Heart right ventricle (tissue), 16 donors: ENCODE data around the gene MXD4. TPM values are rescaled to one million over a fixed set of nuclear protein-coding genes. Genes with fewer than 3 reads are reported as not detected.

Source experiments
- ATAC-seq, 8 donors: fragments of 200-7000 bp; cut with Tn5 transposase; one replicate each; pipeline ENCODE4 v1.9.1; 2020; ENCODE audit warnings: mild to moderate bottlenecking in 8 of 8, moderate library complexity in 8 of 8, moderate number of reproducible peaks in 1 of 8
- DNase-seq, 2 donors: peaks; one replicate each; pipeline ENCODE4 v3.0.0-alpha.2; 2020
- H3K27ac ChIP-seq, 10 donors: fragments of 200-600 bp; sonication (generic) in 2 of 10; one replicate each; pipeline versions ENCODE4 v1.5.0 to v1.8.0; 2020 to 2022; ENCODE audit warnings: mild to moderate bottlenecking in 3 of 10
- H3K27me3 ChIP-seq, 7 donors: fragments of 200-600 bp; one replicate each; pipeline ENCODE4 v1.8.0; 2021 to 2022; ENCODE audit warnings: mild to moderate bottlenecking in 2 of 7
- H3K36me3 ChIP-seq, 9 donors: fragments of 200-600 bp; sonication (generic) in 1 of 9; one replicate each; pipeline versions ENCODE4 v1.5.0 to v1.8.0; 2020 to 2022; ENCODE audit warnings: mild to moderate bottlenecking in 2 of 9
- H3K4me1 ChIP-seq, 9 donors: fragments of 200-600 bp; sonication (generic) in 1 of 9; one replicate each; pipeline versions ENCODE4 v1.5.0 to v1.8.0; 2020 to 2022; ENCODE audit warnings: mild to moderate bottlenecking in 4 of 9
- H3K4me3 ChIP-seq, 10 donors: fragments of 200-600 bp; sonication (generic) in 2 of 10; one replicate each; pipeline versions ENCODE4 v1.5.0 to v1.8.0; 2020 to 2022; ENCODE audit warnings: mild to moderate bottlenecking in 7 of 10, moderate library complexity in 2 of 10
- H3K9me3 ChIP-seq, 11 donors: fragments of 200-600 bp in 10 of 11; sonication (generic) in 2 of 11; one replicate each; pipeline versions ENCODE4 v1.5.0 to v1.8.0; 2013 to 2022; ENCODE audit warnings: mild to moderate bottlenecking in 2 of 11, control low read depth in 1 of 11, moderate library complexity in 1 of 11
- CTCF ChIP-seq, 9 donors: fragments of 200-600 bp; sonication (generic) in 2 of 9; IDR thresholded peaks; one replicate each; pipeline versions ENCODE4 v1.5.0 to v1.8.0; 2021 to 2022; ENCODE audit warnings: antibody characterized with exemption in 9 of 9, mild to moderate bottlenecking in 5 of 9, moderate library complexity in 1 of 9
- WGBS, 2 donors: extraction: QIAGEN DNeasy Blood & Tissue Kit; methylation state at CpG; one replicate each; pipeline ENCODE4 v1.1.7; 2013; ENCODE audit warnings: inconsistent platforms in 1 of 2; 5-methylcytosine and 5-hydroxymethylcytosine counted together
- intact Hi-C, 10 donors: fragments of 100-400 bp; cut with DNase I; formaldehyde crosslinking; loops; one replicate each; pipeline versions ENCODE4 v1.11.1 to v1.14.2; 2022
- polyA plus RNA-seq, 2 donors: library from polyadenylated mRNA; stranded (reverse); fragments of 200-250 nt; gene quantifications; one replicate each; pipeline ENCODE4 v1.2.3, GENCODE V29; 2013
- total RNA-seq, 10 donors: library from RNA; stranded (reverse); fragmentation: NEBNext Ultra II Directional in 3 of 10; extraction: Animal tissue kit (Norgen Biotek cat#: 25700) in 3 of 10; gene quantifications; one replicate each; pipeline versions ENCODE4 v1.2.1 to v1.2.4, GENCODE V29; 2021 to 2023
- donor health status: Arrhythmogenic right ventricular cardiomyopathy.
- donor health status: ischemic (EF 13 %, LVEDD 7.1; RV severe dilation, severe dysfunction).
- donor health status: healthy with polysubstance abuse.
- donor health status: DM: no; HTN: yes; CAD: no.
- donor health status: DM: no; HTN: no; CAD: no.
- donor health status: ischemic (EF 25% LVEDD 6.9; RV normal size, moderate dysfunction).
- donor health status: ischemic (EF 25% LVEDD 5.7; RV mildly dilated, moderate dysfunction).
- donor health status: healthy.
- donor health status: DM: yes; HTN: yes; CAD: no.
- donor health status: Ischemic cardiomyopathy.
- donor health status: ischemic (EF 35%, LVEDD 5.7; RV mildly dilated, moderate dysfunction).
- donor health status: nonischemic (EF 11% LVEDD 7.7; RV severe dilation, severe dysfunction).
- donor health status: DM: yes; HTN: yes; CAD: no.
- donor health status: PGD.
- donor health status: ischemic (EF 29% LVEDD 5.4; RV normal size, mild dysfunction).
- donor health status: nonischemic (EF 23%, LVEDD 6.1; RV moderate dilation, normal function).

The MXD4 gene
- total and polyA plus RNA-seq, 12 donors = 19.1 to 82.2 (median 28.2) TPM

DNA sequence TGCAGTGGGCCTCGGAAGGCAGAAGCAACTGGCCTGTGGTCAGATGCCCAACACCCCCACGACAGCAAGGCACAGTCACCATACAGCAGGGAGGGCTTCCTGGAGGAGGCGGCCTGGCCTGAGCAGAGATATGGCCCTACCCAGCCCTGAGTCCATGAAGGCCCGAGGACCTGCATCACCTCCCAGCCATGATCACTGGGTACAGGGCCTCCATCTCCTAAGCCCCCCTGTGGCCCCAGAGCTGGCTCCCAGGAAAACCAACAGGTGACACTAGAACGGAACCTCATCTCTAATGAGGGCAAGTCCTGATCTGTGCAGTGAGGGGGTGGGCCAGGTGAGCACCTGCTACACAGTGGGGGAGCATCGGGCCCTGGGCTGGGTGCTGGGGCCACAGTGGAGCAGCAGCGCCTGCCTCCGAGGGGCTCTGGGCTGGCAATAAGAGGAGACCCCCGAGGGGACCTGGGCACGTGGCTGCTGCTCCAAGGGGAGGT is 26.2 kb upstream of the MXD4 start:
- no peaks in the 10 kb centered on the region for H3K36me3 ChIP-seq
- H3K4me3 ChIP-seq = no peak overlapping the region
- ATAC-seq = no peak
- intact Hi-C loops = no loop called here
- peak in 1 of 2 donors; percentile 2 for DNase-seq
- TF ChIP-seq CTCF (IDR thresholded peaks at IDR 0.05) = no peak
- H3K4me1 ChIP-seq = peaks cover 0 to 24% (median 0%) of the 10 kb centered on the region in 9 donors
- WGBS, 2 donors = 88 to 90% methylated on average over 10 of the region's 10 CpGs
- no peaks in the 10 kb centered on the region for H3K9me3 ChIP-seq
- H3K27me3 ChIP-seq = no peaks in the 10 kb centered on the region
- no peak overlapping the region for H3K27ac ChIP-seq

- Histone ChIP-seq H3K27me3 (no peaks in the 10 kb centered on the region), H3K9me3 (no peaks in the 10 kb centered on the region), H3K27ac (no peak overlapping the region), H3K36me3 (no peaks in the 10 kb centered on the region), H3K4me3 (no peak overlapping the region), H3K4me1 (peaks cover 0 to 24% (median 0%) of the 10 kb centered on the region in 9 donors)
- 81 to 88% methylated on average over 9 of the region's 9 CpGs for WGBS, 2 donors
- intact Hi-C loops = no loop called here
- DNase-seq (no peak), ATAC-seq (no peak)
- no peak for TF ChIP-seq CTCF (IDR thresholded peaks at IDR 0.05)
These were observed 25.6 kb upstream of the MXD4 start for GRCh38 chr4:2287594-2287915.

GRCh38 chr4:2286904-2287593 is 25.1 kb upstream of the MXD4 start:
- Histone ChIP-seq H3K36me3 (no peaks in the 10 kb centered on the region), H3K9me3 (no peaks in the 10 kb centered on the region), H3K4me3 (no peak overlapping the region), H3K27me3 (no peaks in the 10 kb centered on the region), H3K4me1 (peaks cover 0 to 24% (median 0%) of the 10 kb centered on the region in 9 donors), H3K27ac (no peak overlapping the region)
- 73 to 76% methylated on average over 19 of the region's 19 CpGs for WGBS, 2 donors
- intact Hi-C loops = no loop called here
- DNase-seq = no peak
- no peak for ATAC-seq
- no peak for TF ChIP-seq CTCF (IDR thresholded peaks at IDR 0.05)

GRCh38 chr4:2285613-2286381 is 23.9 kb upstream of the MXD4 start:
- peak in 1 of 8 donors; percentile 22 for ATAC-seq
- 71 to 72% methylated on average over 27 of the region's 27 CpGs for whole genome bisulfite sequencing, 2 donors
- DNase-seq = no peak

More at GRCh38 chr4:2285613-2286381, 23.9 kb upstream of the MXD4 start:
- Histone ChIP-seq H3K4me1 (peaks cover 0 to 17% (median 0%) of the 10 kb centered on the region in 9 donors), H3K4me3 (no peak overlapping the region), H3K27ac (no peak overlapping the region), H3K27me3 (no peaks in the 10 kb centered on the region), H3K9me3 (no peaks in the 10 kb centered on the region), H3K36me3 (no peaks in the 10 kb centered on the region)
- intact Hi-C loops = no loop called here
- TF ChIP-seq CTCF (IDR thresholded peaks at IDR 0.05) = no peak
